IPS-15b (cell line): ENCODE results near the gene RNF149.

ENCODE experiments used
- H3K27me3 ChIP-seq: one replicate; pipeline ENCODE4 v1.6.1; 2013; ENCODE audit warnings: low read length; ENCODE audit not compliant: control insufficient read depth, insufficient read depth
- H3K36me3 ChIP-seq: one replicate; pipeline ENCODE4 v1.6.1; 2013; ENCODE audit warnings: low read length; ENCODE audit not compliant: control insufficient read depth, insufficient read depth
- H3K4me1 ChIP-seq: one replicate; pipeline ENCODE4 v1.6.1; 2013; ENCODE audit warnings: mild to moderate bottlenecking, low read length; ENCODE audit not compliant: control insufficient read depth, insufficient read depth
- H3K4me3 ChIP-seq: one replicate; pipeline ENCODE4 v1.5.1; 2013; ENCODE audit warnings: low read depth, low read length
- H3K9ac ChIP-seq: one replicate; pipeline ENCODE4 v1.6.1; 2013; ENCODE audit warnings: low read depth, mild to moderate bottlenecking, low read length
- H3K9me3 ChIP-seq: one replicate; pipeline ENCODE4 v1.6.1; 2013; ENCODE audit warnings: mild to moderate bottlenecking, low read length; ENCODE audit not compliant: control insufficient read depth, insufficient read depth

The RNF149 gene

DNA sequence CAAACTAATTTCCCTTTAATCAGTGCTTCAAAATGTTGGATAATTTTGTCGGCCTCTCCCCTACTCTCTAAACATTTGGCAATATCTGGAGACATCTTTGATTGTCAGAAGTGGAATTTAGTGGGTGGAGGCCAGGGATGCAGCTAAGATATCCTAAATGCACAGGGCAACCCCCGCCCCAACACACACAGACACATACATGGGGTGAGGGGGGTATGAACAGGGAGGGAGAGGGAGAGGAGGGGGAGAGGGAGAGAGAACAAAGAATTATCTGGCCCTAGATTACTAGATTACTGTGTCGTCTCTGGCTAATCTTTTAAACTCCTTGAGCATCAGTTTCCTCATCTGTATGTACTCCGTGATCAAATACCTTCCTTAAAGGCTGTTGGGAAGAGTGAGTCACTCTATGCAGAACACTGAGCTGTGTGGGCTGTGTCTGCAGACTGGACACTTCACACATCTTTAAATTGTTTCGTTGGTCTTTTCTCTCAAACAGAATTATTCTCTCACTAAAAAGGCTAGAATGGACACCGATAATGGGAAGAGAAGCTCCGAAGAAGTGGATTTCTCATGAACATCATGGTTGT lies 2.9 kb downstream of the RNF149 start:
- H3K4me1 ChIP-seq, result peaks cover 3% of the 10 kb centered on the region
- H3K4me3 ChIP-seq, result no peak overlapping the region
- H3K9me3 ChIP-seq, result no peaks in the 10 kb centered on the region
- peaks cover 4% of the 10 kb centered on the region for H3K27me3 ChIP-seq
- no peaks in the 10 kb centered on the region for H3K36me3 ChIP-seq
- H3K9ac ChIP-seq, result no peak overlapping the region

- H3K36me3 ChIP-seq, result no peaks in the 10 kb centered on the region
- H3K9ac ChIP-seq, result no peak overlapping the region
- no peak overlapping the region for H3K4me3 ChIP-seq
- H3K27me3 ChIP-seq, result peaks cover 4% of the 10 kb centered on the region
- H3K4me1 ChIP-seq, result peaks cover 3% of the 10 kb centered on the region
- no peaks in the 10 kb centered on the region for H3K9me3 ChIP-seq
Observed at GRCh38 chr2:101305035-101305434, 3.5 kb downstream of the RNF149 start.

GRCh38 chr2:101303688-101304087 lies 4.8 kb downstream of the RNF149 start:
- Histone ChIP-seq H3K4me3 (no peak overlapping the region), H3K27me3 (peaks cover 4% of the 10 kb centered on the region), H3K4me1 (peaks cover 3% of the 10 kb centered on the region), H3K36me3 (no peaks in the 10 kb centered on the region), H3K9me3 (no peaks in the 10 kb centered on the region), H3K9ac (no peak overlapping the region)

GRCh38 chr2:101302016-101302415 lies 6.5 kb downstream of the RNF149 start:
- Histone ChIP-seq H3K4me3 (no peak overlapping the region), H3K36me3 (no peaks in the 10 kb centered on the region), H3K9ac (no peak overlapping the region), H3K27me3 (no peaks in the 10 kb centered on the region), H3K4me1 (peaks cover 3% of the 10 kb centered on the region), H3K9me3 (no peaks in the 10 kb centered on the region)

GRCh38 chr2:101300836-101301235 lies 7.7 kb downstream of the RNF149 start:
- Histone ChIP-seq H3K4me3 (no peak overlapping the region), H3K4me1 (no peaks in the 10 kb centered on the region), H3K9ac (no peak overlapping the region), H3K27me3 (no peaks in the 10 kb centered on the region), H3K9me3 (no peaks in the 10 kb centered on the region), H3K36me3 (no peaks in the 10 kb centered on the region)

DNA sequence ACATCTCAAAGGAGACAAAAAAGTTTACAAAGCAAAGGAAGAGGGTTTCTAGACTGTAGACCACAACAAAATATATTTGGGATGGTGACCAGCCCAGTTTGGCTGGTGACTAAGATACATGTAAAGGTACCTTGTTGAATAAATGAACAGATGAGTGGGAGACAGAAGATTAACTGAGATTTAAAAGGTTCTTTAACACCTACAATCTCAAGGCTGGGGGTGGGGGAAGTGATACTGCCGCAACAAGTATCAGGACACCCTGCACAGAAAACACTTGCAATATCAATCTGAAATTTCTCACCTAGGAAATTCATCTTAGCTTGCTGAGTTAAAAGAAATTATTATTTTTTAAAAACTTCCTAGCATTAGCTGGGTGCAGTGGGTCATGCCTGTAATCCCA lies 8.3 kb downstream of the RNF149 start:
- no peaks in the 10 kb centered on the region for H3K4me1 ChIP-seq
- H3K9me3 ChIP-seq, result no peaks in the 10 kb centered on the region

GRCh38 chr2:101299604-101300003 lies 8.9 kb downstream of the RNF149 start:
- Histone ChIP-seq H3K9ac (no peak overlapping the region), H3K4me1 (no peaks in the 10 kb centered on the region), H3K9me3 (no peaks in the 10 kb centered on the region), H3K4me3 (no peak overlapping the region), H3K36me3 (no peaks in the 10 kb centered on the region), H3K27me3 (no peaks in the 10 kb centered on the region)

More for the DNA sequence above, 8.3 kb downstream of the RNF149 start:
- H3K4me3 ChIP-seq, result no peak overlapping the region
- H3K27me3 ChIP-seq, result no peaks in the 10 kb centered on the region
- no peaks in the 10 kb centered on the region for H3K36me3 ChIP-seq
- H3K9ac ChIP-seq, result no peak overlapping the region

- Histone ChIP-seq H3K4me1 (no peaks in the 10 kb centered on the region), H3K9me3 (no peaks in the 10 kb centered on the region), H3K36me3 (no peaks in the 10 kb centered on the region), H3K27me3 (no peaks in the 10 kb centered on the region), H3K9ac (no peak overlapping the region), H3K4me3 (no peak overlapping the region)
Observed at GRCh38 chr2:101297383-101297782, 11.1 kb downstream of the RNF149 start.

GRCh38 chr2:101296371-101296770 lies 12.1 kb downstream of the RNF149 start:
- H3K36me3 ChIP-seq, result no peaks in the 10 kb centered on the region
- no peak overlapping the region for H3K9ac ChIP-seq
- no peaks in the 10 kb centered on the region for H3K9me3 ChIP-seq
- H3K4me1 ChIP-seq, result no peaks in the 10 kb centered on the region
- no peaks in the 10 kb centered on the region for H3K27me3 ChIP-seq
- no peak overlapping the region for H3K4me3 ChIP-seq

DNA sequence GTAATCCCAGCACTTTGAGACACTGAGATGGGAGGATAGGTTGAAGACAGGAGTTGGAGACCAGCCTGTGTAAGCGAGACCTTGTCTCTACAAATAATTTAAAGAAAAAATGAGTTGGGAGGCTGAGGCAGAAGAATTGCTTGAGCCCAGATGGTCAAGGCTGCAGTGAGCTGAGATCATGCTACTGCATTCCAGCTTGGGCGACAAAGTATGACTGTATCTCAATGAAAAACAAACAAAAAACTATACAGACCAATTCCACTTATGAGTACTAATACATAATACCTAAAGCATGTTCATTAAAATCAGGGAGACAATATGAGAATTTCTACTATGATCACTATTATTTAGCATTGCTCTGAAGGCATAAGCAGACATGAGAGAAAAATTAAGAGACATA lies 12.6 kb downstream of the RNF149 start:
- Histone ChIP-seq H3K9ac (no peak overlapping the region), H3K9me3 (no peaks in the 10 kb centered on the region), H3K4me3 (no peak overlapping the region), H3K27me3 (no peaks in the 10 kb centered on the region), H3K4me1 (no peaks in the 10 kb centered on the region), H3K36me3 (no peaks in the 10 kb centered on the region)

GRCh38 chr2:101294861-101295260 lies 13.6 kb downstream of the RNF149 start:
- H3K27me3 ChIP-seq, result no peaks in the 10 kb centered on the region
- H3K9me3 ChIP-seq, result no peaks in the 10 kb centered on the region
- H3K36me3 ChIP-seq, result no peaks in the 10 kb centered on the region

GRCh38 chr2:101293544-101293943 lies 15.0 kb downstream of the RNF149 start:
- no peaks in the 10 kb centered on the region for H3K27me3 ChIP-seq
- H3K4me1 ChIP-seq, result no peaks in the 10 kb centered on the region
- H3K4me3 ChIP-seq, result no peak overlapping the region
- H3K9ac ChIP-seq, result no peak overlapping the region
- H3K9me3 ChIP-seq, result no peaks in the 10 kb centered on the region
- H3K36me3 ChIP-seq, result no peaks in the 10 kb centered on the region

More at GRCh38 chr2:101294861-101295260, 13.6 kb downstream of the RNF149 start:
- Histone ChIP-seq H3K4me1 (no peaks in the 10 kb centered on the region), H3K9ac (no peak overlapping the region), H3K4me3 (no peak overlapping the region)
